Brain microvascular endothelial cell (primary cell): Measurements from ENCODE around the gene C19orf44.
"Not testable (repeated sequence)": the region's sequence is repeated elsewhere in the genome, so short reads cannot be mapped to it uniquely, and the experiment has no call there.

ENCODE experiments used
- DNase-seq: peaks from one replicate; pipeline ENCODE4 v3.0.0-alpha.2; 2020
- H3K27ac ChIP-seq: fragments of 250-450 bp; sonication (Bioruptor Pico); 2 replicates; pipeline ENCODE4 v1.5.1; 2020; ENCODE audit warnings: mild to moderate bottlenecking, moderate library complexity
- H3K27me3 ChIP-seq: fragments of 250-450 bp; sonication (Bioruptor Pico); replicated peaks from 2 replicates; pipeline ENCODE4 v1.5.1; 2020; ENCODE audit warnings: mild to moderate bottlenecking
- H3K36me3 ChIP-seq: fragments of 250-450 bp; sonication (Bioruptor Pico); replicated peaks from 2 replicates; pipeline ENCODE4 v1.5.1; 2020; ENCODE audit warnings: mild to moderate bottlenecking
- H3K4me3 ChIP-seq: 2 replicates; pipeline ENCODE4 v1.5.1; 2011; ENCODE audit warnings: low read depth, mild to moderate bottlenecking, control low read depth, low read length, moderate library complexity
- CTCF ChIP-seq: IDR thresholded peaks from 2 replicates; pipeline ENCODE4 v1.5.1; 2011; ENCODE audit warnings: low read depth, mild to moderate bottlenecking, moderate library complexity, low read length, control low read depth, inconsistent platforms; ENCODE audit errors: missing control alignments
- in situ Hi-C: cut with HindIII; loops from 2 replicates; pipeline ENCODE4 v1.10.0; 2017; ENCODE audit warnings: low sequenced_read_pairs, low pct_ligation_motif_present

C19orf44 gene

GRCh38 chr19:16509141-16510061, 13.2 kb downstream of the C19orf44 start:
- Histone ChIP-seq H3K36me3 (peaks cover 11% of the 10 kb centered on the region), H3K27ac (no peak overlapping the region), H3K4me3 (no peak overlapping the region), H3K27me3 (no peaks in the 10 kb centered on the region)
- DNase-seq = no peak
- no peak for TF ChIP-seq CTCF
- in situ Hi-C loops = no loop called here

- in situ Hi-C loops, H3K27me3 ChIP-seq, DNase-seq, H3K4me3 ChIP-seq, H3K27ac ChIP-seq: not testable (repeated sequence)
- peaks cover 16% of the 10 kb centered on the region for H3K36me3 ChIP-seq
These were observed 16.4 kb downstream of the C19orf44 start for GRCh38 chr19:16512611-16513010.

- no peak for DNase-seq
- Histone ChIP-seq H3K27me3 (no peaks in the 10 kb centered on the region), H3K27ac (no peak overlapping the region), H3K36me3 (peaks cover 32% of the 10 kb centered on the region), H3K4me3 (no peak overlapping the region)
- TF ChIP-seq CTCF = no peak
- in situ Hi-C loops = no loop called here
These were observed 18.3 kb downstream of the C19orf44 start for GRCh38 chr19:16514383-16515019.

- DNase-seq = no peak
- in situ Hi-C loops = no loop called here
- Histone ChIP-seq H3K27me3 (no peaks in the 10 kb centered on the region), H3K27ac (no peak overlapping the region), H3K36me3 (peaks cover 51% of the 10 kb centered on the region), H3K4me3 (no peak overlapping the region)
- TF ChIP-seq CTCF = no peak
These were observed 20.2 kb downstream of the C19orf44 start for GRCh38 chr19:16516381-16516780.

GRCh38 chr19:16516923-16517610, 20.9 kb downstream of the C19orf44 start:
- Histone ChIP-seq H3K36me3 (peaks cover 57% of the 10 kb centered on the region), H3K4me3 (no peak overlapping the region), H3K27ac (no peak overlapping the region), H3K27me3 (no peaks in the 10 kb centered on the region)
- DNase-seq = no peak
- in situ Hi-C loops = no loop called here
- no peak for TF ChIP-seq CTCF

GRCh38 chr19:16518061-16518460, 21.9 kb downstream of the C19orf44 start:
- peaks cover 63% of the 10 kb centered on the region for H3K36me3 ChIP-seq

More at GRCh38 chr19:16518061-16518460, 21.9 kb downstream of the C19orf44 start:
- Histone ChIP-seq H3K27me3 (no peaks in the 10 kb centered on the region), H3K27ac (no peak overlapping the region), H3K4me3 (no peak overlapping the region)
- DNase-seq = no peak
- in situ Hi-C loops = no loop called here
- no peak for TF ChIP-seq CTCF
